Measurements from ENCODE around the gene NEK10.
"Not testable (repeated sequence)": the region's sequence is repeated elsewhere in the genome, so short reads cannot be mapped to it uniquely, and the experiment has no call there.

Gene NEK10, protein sequence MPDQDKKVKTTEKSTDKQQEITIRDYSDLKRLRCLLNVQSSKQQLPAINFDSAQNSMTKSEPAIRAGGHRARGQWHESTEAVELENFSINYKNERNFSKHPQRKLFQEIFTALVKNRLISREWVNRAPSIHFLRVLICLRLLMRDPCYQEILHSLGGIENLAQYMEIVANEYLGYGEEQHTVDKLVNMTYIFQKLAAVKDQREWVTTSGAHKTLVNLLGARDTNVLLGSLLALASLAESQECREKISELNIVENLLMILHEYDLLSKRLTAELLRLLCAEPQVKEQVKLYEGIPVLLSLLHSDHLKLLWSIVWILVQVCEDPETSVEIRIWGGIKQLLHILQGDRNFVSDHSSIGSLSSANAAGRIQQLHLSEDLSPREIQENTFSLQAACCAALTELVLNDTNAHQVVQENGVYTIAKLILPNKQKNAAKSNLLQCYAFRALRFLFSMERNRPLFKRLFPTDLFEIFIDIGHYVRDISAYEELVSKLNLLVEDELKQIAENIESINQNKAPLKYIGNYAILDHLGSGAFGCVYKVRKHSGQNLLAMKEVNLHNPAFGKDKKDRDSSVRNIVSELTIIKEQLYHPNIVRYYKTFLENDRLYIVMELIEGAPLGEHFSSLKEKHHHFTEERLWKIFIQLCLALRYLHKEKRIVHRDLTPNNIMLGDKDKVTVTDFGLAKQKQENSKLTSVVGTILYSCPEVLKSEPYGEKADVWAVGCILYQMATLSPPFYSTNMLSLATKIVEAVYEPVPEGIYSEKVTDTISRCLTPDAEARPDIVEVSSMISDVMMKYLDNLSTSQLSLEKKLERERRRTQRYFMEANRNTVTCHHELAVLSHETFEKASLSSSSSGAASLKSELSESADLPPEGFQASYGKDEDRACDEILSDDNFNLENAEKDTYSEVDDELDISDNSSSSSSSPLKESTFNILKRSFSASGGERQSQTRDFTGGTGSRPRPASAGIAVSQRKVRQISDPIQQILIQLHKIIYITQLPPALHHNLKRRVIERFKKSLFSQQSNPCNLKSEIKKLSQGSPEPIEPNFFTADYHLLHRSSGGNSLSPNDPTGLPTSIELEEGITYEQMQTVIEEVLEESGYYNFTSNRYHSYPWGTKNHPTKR
- 1.1 to 3.5 (median 2.1) reads per million in 4 donors for total RNA-seq

DNA sequence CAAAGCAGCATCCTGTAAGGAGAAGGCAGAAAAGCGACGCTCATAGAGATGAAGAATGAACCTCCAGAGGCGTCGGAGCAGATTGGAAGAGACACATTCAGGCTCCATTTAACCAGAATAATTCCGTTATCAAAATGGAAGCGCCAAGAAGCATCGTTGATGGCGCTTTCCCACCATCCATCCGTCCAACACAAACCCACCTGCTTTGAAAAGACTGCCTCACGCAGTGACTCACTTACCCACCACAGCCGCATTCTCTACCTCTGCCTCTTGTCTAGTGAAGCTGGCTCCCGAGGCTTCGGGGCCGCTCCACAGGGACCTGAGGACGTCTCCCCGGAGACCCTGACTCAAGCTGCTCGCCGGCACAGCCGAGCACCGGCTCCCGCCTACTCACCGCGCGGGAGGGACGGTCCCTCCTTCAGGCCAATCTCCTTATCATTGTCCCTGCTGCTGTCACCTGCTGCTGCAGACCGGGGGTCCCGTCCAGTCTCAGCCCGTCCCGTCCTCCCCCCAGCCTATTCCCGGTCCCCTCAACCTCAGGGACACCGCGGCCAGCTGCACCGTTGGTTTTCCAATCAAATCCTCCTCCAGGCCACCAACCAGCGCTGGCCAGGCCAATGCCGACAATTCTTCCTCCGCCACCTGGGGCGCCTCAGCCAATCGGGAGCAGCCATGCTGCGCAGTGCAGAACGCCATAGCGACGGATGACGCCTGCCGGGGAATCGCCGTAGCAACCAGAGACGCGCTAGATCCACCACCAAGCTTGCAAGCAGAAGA is at the start of gene NEK10:
Gene NEK10, minus strand, starts transcription at position 553 of the 777 bp plus-strand sequence. CDS start 16,501 bp downstream, outside the sequence.
- DNase-seq = peak; percentile 76 to 91 (median 86)

DNA sequence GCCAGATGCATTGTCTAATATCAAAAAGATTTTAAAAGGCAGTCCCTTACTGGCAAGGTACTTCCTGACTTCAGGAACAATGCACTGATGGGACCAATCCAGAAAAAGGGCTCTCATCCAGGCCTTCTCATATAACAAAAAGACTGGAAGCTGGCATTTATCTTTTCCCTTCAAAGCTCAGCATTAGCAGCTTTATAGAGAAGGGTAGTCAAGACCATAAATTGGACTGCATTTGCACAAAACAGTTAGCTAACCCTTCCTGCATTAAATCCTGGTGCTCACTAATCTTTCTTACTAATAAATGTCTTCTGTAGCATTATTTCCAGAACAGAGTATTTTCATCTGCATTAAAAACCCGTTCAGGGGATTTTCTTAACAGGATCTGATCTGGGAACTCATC is 46.0 kb upstream of the NEK10 start:
- no peak for DNase-seq

DNA sequence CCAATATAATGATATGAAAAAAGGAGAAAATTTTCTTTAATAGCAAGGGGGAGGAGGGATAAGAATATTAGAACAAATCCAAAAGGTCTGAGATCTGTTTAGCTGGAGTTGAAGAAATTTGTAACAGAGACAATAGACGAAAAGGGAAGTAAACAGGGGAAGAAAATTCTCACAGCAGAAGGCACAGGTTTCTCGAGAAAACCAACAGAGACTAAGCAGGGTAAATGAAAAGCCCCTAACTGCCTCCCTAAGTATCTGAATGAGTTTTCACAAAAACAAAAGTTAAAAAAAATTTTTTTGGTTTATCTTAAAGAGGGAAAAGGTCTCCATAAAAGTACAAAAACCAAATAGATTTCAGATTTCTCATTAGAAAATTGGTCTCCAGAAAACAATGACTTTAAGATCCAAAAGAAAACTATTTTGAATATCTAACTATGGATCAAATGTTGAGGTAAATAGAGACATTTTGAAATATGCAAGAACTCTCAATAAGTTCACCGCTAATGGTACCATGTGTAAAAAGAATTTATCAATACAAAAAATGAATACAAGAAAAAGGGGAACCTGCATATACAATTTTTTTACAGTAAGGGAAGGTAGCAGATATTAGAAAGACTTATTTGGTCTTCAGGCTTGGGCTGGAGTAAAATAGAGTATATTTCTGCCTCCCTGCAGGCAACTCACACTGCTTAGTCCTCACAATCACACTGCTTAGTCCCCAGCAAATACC is 23.9 kb upstream of the NEK10 start:
- DNase-seq = no peak

DNA sequence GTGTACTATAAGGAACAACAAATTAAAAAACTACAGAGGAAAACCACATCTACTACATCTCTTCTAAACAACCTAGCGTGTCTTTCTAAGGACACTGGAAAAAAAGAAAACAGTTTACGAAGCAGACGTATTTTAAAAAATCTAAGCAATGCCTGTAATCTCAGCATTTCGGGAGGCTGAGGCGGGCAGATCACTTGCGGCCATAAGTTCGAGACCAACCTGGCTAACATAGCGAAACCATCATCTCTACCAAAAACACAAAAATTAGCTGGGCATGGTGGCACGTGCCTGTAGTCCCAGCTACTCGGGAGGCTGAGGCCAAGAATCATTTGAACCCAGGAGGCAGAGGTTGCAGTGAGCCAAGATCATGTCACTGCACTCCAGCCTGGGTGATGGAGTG is 23.2 kb upstream of the NEK10 start:
- DNase-seq = not testable (repeated sequence)

DNA sequence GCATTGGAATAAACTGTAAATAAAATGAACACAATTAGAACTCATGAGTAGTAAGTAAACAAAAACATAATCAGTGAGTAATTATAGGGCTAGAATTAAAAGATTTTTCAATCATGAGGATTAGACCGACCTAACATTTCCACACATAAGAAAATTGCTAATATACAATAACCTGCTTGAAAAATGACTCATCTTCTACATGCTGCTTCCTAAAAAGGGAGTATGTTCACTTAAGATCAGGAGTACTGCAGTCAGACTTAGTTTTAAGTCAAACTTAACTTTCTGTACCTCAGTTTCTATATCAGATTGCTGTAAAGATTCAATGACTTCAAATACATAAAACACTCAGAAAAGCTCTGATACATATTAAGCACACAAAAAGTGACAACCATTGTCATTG is 22.6 kb upstream of the NEK10 start:
- no peak for DNase-seq

DNA sequence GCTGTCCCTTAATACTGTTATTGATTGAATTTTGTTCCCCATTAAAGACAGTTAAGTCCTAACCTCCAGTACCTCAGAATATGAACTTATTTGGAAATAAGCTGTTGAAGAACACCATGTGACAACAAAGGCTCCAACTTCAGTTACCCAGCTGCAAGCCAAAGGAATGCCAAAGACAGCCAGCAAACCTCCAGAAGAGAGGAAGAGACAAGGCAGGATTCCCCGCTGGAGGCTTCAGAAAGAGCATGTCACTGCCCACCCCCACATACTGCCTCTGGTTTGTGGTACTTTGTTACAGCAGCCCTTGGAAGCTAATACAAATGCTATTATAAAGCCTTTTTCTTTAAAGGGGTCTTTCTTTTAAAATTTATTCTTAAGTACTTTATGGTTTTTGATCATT is 18.4 kb upstream of the NEK10 start:
- no peak for DNase-seq

DNA sequence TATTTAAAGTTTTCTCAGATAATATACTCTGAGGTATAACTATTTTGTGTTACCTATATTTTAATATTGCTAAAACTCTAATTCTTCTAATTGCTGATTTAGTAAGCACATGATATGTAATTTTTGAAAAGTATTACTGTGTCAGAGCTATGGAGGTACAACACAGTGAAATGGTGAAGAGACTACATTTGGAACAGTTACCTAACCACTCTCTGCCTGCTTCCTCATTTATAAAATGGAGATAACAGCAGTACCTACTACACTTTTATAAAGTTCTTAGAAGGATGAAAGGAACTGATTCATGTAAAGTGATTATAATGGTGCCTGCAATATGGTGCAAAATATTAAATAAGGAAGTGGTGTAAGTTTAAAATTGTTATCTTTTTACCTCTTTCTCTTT is 16.3 kb upstream of the NEK10 start:
- DNase-seq = no peak

DNA sequence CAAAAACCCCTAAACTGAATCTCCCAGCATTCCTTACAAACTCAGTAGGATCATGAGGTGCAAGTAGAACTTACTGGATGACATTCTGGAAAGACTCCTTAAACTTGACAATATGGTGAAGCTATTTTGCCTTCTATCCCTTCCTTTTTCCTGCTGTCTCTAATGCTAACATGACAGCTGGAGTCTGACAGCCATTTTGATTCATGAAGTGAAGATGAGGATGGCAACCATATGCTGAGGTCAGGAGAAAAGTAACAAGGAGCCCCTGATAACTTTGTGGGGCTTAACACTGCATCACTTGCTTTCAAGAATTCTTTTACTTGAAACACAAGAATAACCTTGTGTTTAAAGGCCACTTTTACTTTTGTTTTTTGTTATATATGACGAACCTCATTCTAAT is 15.0 kb upstream of the NEK10 start:
- DNase-seq = no peak

DNA sequence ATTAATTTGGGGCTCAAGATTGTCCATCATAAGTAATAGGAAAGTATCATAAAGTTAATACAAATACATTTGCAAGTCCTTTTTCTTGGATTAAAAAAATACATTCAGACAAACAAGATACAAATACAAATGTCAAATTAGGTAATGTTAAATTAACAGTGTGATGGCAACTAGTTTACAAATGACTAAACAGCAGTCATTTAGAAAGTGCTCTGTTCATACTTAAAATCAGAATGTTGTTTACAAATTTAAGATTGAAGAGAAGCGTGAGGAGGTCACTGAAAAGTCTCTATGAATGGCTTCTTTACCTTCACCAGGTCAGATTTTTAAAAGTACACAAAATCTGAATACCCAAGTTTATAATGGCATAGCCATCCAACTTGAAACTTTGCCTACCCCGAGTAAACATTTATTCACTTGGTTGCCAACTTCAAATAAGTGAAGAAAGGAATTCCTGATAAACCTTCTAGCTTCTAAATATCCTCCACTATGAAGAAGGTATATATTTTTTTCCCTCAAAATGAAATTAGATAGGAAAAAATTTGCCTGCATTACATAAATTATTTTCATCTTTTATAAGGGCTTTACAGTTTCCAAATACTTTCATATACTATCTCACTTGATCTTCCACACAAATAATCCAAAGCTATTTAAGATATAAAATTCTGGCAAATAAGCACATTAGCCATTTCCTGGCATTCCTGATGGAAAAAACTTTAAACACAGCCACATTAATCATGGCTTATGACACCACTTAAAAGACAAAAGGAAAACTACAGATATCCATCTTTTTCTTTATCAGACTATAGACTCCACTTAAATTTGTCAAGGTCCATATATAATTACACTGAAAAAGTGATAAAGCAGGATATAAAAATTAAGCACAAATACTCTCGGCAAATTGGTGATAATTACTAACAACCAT is 11.5 kb upstream of the NEK10 start:
- DNase-seq = peak in 1 of 5 donors; percentile 14

DNA sequence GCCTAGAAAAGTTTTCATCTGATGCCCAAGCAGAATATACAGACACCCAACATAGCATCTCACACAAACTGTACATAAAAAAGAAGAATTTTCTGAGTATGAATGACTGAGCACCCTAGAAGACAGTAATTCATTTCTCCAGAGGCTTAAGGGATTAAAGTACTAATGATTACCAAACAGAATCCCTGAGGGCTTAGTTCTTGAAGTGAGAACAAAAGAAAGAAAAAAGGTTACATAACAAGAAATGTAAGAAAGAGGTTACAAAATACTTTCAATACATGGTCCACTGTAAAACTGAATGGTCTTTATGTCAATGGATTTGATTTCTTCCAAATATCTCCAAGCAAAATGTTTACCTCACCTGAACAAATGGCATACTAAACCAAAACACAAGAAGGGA is 9.1 kb upstream of the NEK10 start:
- no peak for DNase-seq

DNA sequence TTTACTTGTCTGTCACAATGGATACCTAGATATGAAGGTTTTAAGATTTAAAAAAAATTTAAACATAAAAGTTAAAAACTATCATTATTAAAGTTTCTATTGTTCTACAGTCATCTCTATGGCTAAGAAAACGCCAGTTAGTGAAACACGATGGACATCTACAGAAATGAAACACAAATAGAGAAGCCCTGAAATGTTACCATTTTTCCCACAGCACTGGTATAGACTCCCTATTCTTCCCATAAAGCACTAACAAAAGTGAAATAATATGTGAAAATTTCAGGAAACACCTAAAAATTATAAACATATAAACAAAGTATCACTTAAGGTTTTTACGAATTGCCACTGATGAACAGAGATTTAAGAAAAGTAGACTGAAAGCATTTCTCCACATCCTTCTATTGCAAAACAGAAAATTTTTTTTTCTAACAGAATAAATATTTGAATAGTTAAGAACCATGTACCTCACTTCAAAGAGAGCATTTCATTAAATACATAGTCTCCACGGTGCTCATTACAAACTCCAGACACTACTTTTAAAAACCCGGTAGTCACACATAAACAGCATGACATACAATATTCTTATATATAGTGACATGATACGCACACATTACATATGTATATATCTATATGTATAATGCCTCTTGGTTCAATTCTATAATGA is 7.1 kb upstream of the NEK10 start:
- DNase-seq = no peak

DNA sequence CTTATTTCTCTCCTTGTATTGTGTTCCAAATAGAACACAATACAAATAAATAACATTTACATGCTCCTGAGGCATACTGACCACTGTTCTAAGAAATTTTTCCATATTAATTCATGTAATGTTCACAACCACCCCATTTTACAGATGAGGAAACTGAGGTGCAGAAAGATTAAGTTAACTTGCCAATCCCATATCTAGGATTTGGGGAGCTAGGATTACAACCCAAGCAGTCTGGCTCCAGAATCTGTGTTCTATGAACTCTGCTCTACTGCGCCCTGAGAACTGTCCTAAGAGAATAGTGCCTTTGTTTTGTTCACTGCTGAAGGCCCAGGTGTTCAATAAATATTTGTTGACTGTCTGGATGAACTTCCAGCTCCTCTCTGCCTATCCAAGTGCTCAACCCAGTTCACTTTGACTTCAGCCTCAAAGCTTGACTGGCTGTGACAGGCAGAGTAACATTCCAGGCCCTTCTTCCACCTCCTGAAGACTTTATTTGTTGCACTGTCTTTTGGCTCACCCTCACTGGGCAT is 3.1 kb downstream of the NEK10 start:
- no peak for DNase-seq

DNA sequence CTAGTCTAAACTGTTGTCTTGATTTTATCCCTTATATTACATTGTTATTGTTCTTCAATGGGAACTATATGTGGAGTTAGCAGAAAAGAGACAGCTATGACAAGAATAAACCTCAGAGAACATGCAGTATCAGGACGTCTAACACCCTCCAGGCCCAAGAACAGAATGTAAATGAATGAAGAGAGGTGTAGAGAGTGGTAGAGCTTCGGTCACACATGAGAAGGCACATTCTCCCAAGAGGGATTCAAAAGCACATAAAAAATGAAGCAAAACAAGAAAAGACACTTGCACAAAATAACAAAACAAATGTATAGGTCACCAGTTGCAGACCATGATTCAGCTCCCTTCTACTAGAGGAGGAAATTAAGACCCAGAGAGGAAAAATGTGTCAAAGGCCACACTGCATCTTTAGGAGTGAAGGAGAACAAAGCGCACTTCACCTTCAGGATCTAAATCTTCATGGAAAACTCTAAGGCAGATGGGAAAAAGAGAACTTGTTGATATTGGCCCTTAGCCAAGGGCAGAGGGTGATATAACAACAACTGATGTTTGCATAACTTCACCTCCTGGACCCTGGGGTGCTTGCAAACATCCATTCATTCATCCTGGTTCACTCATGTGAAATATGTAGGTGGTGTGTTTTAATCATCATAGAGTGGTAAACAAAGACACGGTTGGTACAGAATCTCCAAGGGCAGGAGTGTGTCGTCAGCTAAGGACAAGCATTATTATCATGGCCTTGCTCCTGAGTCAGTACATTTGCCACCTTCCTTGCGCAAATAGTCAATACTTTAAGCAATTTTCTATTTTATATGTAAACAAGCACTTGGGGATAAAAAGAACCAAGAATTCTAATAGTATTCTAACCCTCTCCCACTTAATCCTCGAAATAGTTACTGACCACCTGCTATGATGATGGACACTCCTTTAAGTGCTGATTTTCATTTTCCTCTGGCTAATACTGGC is 8.8 kb downstream of the NEK10 start:
- DNase-seq = no peak

DNA sequence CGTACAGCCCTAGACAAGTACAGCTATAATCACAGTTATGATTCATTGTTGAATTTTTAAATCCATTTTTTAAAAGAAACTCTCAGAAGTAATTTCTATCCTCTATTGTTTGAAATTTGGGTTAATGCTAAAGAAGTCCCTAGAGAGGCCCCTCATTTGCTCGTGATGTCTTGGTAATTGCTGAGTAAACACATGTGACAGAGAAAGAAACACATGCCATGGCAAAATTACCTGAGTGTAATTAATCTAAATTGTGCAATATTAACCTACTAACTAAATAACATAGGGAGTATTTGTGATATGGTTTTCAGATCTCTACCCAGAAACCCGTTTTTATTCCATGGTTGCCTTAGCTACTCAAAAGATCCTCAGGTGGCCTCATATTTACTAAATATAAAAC is 10.8 kb downstream of the NEK10 start:
- DNase-seq = no peak

DNA sequence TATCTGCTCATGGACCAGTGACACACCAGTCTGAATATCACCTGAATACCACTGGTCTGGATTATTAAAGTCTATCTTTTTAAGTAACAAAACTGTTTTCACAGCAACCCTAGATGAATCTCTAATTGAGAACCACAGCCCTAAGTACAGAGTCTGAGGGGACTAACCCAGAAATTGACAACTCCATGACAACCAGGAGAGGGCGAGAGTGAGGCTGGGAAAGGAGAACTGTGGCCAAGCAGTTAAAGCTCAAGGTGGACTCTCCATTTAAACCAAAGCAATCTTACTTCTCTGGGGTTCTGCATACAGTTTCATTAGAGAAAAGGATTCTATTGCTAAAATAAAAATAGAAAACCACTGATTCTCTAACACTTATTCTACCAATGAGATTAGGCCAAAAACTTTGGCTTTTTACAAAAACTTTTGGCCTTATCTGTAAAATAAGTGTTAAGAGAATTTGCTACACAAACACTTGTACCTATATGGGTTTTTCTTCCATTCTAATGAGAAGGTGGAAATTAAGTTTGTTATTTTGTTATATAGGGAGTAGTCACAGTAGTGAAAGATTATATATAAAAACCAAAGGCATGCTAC is 11.4 kb downstream of the NEK10 start:
- DNase-seq = peak; percentile 24 to 75 (median 41)

DNA sequence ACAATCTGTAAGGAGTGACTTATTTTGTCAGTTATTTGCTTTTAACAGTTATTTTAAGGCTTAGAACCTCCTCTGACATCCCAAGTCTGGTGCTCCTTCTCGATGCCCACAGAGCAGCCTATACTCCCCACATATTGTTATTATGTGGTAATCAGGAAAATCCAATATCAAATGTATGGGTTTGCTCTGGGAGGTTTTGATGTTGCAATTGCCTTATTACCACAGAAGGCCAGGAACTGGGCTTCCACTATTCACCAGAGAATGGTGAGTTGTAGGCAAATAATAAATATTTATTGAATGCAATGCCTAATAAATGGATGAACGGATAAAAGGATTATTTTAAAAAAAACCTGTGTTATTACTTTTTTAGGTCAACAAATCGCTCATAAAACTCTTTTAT is 12.2 kb downstream of the NEK10 start:
- DNase-seq = no peak

DNA sequence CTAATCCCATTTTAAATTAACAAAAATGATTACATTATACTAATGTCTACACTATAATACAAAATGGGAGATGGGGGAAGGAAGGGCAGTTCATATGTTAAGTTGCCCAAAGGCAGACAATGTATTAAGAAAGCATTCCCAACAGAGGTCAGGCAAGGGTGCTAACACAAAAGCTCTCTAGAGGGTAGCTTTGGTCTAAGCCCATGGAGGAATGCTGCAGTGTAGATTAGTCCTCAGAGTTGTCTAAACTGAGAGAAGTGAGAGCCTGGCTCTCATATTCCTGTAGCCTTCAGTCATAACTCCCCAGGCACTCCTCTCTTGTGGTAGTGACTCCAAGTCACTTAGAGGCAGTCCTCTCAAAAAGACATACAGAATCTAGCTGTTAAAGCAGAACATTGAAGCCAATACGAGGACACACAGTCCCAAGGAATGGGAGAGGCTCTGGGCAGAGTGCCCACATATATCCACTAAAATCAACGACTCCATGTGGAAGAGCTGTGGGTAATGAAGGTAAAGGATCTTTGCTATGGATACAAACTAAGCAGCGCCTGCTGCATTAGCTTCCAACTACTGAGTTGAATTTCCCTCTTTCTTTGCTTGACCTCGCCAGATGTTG is 14.5 kb downstream of the NEK10 start:
- DNase-seq = no peak

DNA sequence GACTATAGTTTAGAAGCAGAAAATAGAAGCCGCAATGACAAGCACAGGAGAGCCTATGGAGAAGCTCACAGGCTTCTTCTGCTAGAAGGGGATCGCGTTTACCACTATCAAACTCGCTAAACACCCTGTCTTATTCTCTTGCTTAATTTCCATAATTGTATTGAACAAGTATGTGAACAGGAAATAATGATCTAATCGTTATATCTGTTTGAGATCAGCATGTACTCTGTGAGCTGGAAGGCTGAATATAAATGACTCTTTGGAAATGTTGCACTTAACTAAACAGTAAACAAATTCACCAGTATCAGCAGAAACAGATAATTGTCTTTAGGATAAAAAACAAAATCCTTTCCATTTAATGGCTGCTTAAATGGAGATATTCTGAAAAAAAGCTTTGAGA is 15.0 kb downstream of the NEK10 start:
- no peak for DNase-seq

All from T-helper 1 cell (primary cell).